ENCODE data around the gene MIEN1.
"Not testable (repeated sequence)": the region's sequence is repeated elsewhere in the genome, so short reads cannot be mapped to it uniquely, and the experiment has no call there.

DNA sequence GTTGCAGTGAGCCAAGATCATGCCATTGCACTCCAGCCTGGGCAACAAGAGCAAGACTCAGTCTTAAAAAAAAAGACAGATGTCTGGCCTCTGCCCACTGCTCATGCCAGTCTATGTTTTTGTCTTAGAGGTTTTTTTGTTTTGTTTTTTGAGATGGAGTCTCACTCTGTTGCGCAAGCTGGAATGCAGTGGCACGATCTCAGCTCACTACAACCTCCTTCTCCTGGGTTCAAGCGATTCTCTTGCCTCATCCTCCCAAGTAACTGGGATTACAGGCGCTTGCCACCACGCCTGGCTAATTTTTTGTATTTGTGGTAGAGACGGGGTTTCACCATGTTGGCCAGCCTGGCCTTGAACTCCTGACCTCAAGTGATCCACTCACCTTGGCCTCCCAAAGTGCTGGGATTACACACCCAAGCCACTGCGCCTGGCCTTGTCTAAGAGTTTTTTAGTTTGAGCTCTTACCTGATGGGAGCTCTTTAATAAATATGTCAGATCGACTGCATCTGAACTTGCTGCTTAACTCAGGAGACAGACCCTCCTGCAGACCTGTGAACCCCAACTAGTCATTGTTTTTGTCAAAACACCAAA is 18.2 kb upstream of the MIEN1 start:
- not testable (repeated sequence) for TF ChIP-seq POLR2A, CTCF (IDR thresholded peaks at IDR 0.05)

Measured in body of pancreas (tissue), 4 donors.